NCI-H774 (cell line): Measurements from ENCODE around the gene IQCH.

Experiments used
- DNase-seq: peaks from one replicate; lab custom pipeline; 2025; lab: John Stamatoyannopoulos, UW

The IQCH gene

DNA sequence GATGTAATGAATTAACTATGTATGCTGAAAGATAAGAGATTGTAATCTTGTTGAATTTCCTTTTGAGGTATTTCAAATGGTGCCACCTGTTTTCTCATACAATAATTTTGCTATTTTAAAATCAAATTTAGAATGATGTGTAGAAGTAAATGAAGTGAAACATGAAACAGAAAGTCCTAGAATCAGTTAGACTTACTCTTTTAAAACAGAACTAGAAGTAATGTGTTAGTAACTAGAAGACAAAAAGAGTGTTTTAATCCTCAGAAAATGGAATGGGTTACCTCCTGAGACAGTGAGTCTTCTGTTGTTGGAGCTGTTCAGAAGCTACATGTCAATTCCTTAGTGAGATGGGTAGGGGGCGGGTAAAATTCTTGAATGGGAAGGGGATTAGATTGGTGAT lies 279.8 kb downstream of the IQCH start:
- no peak for DNase-seq

DNA sequence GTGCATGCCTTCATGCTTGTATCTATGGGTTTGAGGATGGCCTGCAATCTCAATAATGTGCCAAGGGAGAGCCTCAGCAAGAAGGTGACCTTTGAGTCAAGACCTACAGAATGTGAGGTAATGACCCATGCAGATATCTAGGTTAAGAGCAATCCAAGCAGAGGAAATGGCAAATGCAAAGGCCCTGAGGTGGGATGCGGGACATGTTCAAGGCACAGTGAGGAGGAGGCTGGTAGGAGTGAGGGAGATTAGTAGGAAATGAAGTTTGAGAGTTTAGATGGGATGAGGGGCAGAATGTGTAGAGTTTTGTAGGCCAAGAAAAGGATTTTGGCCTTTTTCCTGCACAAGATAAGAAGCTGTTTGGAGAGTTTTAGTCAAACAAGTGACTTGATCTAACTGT lies 283.2 kb downstream of the IQCH start:
- no peak for DNase-seq

DNA sequence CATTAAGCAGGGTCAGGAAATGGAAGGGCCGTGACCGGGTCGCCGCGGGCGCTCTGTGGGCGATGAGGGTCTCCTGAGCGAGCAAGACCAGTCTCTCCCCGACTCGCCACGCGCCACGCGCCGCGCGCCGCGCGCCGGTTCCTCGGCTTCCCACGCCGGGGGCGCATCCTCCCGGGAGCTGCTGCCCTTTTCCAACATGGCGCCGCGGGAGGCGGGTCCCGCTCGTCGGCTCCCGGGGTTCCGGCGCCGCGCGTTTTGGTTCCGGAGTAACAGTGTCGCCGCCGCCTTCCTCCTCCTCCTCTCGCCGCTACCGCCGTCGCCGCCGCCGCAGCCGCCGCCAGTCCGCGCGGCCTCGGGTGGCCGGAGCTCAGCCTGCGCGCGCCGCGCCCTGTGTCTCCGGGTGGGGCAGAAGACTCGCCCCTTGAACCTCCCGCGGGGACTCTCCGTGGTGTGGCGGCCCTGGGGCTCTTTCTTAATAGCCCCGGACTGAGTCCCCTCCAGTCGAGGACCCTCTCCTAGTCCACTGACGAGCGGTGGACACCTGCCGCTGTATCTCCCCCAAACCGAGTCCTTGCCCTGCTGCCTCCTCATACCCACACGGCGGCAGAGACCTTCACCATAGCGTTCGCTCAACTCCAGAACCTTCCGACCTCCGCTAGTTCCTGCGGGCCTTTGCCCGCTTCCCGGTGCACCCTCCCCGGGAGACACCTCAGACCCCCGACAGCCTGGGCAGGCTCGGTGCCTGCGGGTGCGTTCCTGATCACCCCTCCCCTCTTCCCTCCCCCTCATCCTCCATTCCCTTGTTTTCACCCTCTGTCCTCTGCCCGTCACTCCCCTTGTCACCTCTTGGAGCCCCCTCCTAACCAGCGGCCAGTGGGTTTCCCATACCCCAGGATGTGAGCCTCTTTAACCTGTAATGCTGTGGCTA lies 288.1 kb downstream of the IQCH start, which contains the start of gene MAP2K5:
Gene MAP2K5, plus strand, starts transcription at position 284 of the 928 bp plus-strand sequence. Its CDS starts 633 bp downstream, at position 917.
- DNase-seq, result peak; percentile 78

DNA sequence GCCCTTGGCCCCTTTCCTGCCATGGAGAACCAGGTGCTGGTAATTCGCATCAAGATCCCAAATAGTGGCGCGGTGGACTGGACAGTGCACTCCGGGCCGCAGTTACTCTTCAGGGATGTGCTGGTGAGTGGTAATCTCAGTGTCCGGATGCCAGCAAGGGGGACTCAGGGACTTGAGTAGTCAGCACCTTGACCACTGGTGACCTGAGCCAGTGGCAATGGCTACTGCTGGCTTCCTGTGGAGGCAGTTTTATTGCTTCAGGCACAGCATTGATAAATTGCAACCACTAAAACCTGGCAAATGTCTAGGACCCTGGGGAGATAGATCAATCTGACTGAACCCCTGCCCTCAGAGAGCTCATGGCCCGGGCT lies 288.7 kb downstream of the IQCH start:
- no peak for DNase-seq

DNA sequence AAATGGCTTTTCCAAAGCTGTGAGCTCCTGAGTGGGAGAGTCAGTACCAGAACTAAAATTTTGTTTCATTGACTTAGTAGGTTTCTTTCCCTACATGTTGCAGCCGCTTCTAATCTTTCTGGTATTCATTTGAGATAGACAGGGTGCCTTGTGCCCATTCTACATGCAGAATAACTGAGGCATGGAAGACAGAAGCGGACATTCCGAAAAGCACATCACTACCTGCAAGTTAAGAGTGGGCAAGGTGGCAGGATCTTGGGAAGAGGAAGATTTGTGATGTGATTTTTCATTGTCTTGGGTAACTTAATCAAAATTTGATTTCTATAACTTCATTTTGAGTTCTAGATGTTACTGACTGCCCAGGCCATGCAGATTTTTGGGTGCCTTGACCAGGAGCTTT lies 289.9 kb downstream of the IQCH start:
- no peak for DNase-seq

DNA sequence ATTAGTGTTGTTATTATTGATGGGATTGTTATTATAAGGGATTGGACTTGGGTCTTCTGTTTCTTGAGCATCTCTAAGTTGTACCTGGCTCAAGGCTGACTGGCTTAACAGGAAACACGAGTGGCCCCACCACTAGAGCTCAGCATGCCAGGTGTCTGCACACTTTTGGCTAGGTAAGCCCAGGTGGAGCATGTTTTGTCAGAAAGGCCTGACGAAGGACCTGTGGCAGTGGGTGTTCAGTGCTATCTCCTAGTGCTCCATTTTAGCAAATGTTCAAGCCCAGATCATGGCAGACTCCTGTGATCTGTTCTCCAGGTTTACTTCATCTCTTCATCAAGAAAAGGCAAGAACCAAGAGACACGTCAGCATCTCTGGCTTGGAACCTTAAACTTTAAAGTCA lies 291.3 kb downstream of the IQCH start:
- DNase-seq, result no peak

DNA sequence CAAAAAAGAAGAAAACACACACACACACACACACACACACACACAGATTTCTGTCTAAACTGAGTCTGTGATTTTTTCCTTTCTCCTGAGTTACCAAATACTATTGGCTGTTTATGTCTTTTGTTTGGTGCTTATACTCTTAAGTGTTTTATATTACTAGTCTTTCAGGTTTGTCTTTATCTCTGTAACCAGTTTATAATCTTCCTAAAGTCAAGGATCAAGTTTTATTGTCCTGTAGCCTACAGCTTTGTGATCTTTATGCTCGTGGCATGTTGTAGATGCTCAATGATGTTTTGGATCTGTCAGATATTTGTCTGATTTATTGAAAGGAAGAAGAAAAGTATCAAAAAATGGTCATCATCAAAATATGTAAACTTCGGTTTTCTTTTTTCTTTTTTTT lies 292.5 kb downstream of the IQCH start:
- no peak for DNase-seq

DNA sequence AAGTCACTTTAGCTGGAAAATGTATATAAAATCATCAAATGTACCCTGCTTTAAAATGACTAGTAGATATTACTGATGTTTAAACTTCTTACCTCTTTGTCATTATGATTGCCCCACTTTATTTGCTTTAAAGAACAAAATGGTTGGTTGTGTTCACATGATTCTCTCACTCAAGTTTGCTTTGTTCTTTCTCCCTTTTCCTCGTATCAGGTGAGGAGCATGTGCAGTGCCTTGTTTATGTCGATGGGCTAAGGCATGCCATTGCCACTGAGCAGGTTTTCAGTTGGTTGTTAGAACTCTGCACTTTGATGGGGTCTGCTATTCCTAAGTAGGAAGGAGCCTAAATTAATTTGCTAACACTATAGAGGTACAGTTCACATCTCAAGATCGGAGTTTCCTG lies 293.2 kb downstream of the IQCH start:
- no peak for DNase-seq

DNA sequence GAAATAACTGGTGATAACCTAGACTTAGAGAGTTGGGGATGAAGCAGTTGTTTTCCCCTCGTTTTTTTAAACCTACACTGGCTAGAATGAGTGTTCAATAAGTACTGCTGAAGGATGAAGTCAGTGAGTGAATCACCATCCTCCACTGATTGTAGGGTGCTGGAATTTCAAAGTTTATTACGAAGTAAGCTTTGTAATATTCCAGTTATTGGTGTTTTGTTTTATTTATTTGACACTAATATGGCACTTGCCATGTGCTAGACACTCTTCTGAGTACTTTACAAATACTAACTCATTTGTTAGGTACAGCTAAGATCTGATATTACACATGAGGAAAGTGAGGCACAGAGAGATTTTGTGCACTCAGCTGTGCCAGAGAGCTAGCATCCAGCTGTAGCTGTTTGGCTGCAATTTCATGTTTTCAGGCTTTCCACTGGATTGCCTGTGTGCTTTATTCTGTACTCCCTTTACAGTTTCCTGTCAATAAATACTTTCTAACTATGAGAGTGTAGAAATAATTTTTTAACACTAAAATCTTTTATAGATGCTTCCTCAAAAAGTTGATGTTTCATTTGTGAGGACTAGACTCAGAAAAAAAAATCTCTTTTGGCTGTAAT lies 293.8 kb downstream of the IQCH start:
- no peak for DNase-seq

DNA sequence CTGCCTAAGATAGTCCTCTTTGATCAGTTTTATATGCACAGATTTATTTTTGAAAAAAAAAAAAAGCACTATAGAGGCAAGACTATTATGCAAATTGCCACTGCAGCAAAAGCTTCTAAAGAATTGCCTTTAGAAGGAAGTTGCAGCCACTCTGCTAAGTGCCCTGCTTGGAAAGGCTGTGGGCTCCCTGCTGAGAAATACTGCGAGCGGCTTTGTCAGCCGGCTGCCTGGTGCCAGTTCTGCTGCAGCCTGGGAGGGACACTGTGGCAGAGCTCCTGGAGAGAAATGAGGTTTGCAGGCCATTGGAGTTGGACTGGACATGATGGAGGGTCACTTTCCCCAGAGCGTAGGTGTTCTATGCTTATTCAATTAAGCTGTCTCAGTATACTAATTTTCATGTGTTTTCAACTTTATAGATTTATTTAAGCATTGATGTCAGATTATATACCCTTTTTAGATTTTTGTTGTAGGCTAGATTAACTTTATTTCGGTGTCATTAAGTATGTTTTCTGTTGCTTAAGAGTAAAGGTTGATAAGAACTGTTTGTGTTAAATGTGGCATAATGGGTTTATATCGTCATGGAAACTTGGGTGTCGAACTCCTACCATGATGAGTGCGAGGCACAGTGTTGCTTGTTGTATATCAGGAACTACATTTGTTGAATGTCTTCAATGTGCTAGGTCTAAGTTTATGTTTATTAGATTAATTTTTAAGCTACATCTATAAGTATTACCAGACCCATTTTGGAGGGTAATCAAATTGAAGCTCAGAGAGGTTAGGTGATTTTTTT lies 294.5 kb downstream of the IQCH start:
- DNase-seq, result peak; percentile 42

DNA sequence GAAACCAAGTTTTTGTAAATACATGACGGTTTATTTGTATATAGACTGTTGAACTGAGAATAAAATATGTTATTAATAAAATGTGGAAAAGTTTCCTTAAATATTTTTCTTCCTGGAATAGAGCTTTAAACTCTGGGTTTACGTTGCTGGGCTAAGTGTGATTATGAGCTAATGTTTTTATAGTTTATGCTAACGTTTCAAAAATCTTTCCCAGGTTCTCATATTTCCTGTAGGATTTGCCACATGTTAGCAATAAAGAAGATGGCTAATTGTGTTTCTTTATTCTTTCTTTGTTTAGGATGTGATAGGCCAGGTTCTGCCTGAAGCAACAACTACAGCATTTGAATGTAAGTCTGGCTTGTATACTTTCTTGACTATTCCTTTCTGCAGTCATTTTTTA lies 295.1 kb downstream of the IQCH start:
- no peak for DNase-seq

DNA sequence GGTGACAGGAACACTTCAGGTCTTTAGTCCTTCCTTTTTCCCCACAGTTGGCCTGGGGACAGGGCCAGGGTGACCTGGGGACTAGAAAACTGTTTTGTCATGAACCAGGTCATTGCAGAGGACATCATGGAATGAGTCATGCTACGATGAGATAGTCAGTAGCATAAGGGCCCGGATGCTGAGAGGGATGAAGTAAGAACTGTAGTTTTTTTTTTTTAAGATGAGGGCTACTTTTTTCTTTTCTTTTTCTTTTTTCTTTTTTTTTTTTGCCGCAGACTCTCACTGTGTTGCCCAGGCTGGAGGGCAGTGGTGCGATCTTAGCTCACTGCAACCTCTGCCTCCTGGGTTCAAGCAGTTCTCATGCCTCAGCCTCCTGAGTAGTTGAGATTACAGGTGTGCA lies 295.9 kb downstream of the IQCH start:
- DNase-seq, result no peak

DNA sequence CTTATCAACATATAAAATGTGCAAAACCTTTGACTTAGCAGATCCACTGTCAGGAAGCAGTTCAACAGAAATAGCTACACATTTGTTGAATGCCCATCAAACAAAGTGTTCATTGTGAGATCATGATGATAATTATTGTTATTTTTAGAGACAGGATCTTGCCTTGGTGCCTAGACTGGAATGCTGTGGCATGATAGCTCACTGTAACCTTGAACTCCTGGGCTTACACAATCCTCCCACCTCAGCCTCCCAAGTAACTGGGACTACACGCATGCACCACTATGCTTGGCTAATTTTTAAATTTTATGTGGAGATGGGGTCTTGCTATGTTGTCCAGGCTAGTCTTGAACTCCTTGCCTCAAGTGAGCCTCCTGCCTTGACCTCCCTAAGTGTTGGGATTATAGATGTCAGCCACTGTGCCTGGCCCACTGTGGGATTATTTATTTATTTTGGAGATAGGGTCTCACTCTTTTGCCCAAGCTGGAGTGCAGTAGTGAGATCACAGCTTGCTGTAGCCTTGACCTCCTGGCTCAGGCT lies 296.7 kb downstream of the IQCH start:
- no peak for DNase-seq
